GM04504 (cell line): ENCODE data around the gene FAM184B.

Source experiments
- DNase-seq: peaks from one replicate; pipeline ENCODE4 v3.0.0-alpha.2; 2012; ENCODE audit warnings: low read depth

Gene FAM184B

DNA sequence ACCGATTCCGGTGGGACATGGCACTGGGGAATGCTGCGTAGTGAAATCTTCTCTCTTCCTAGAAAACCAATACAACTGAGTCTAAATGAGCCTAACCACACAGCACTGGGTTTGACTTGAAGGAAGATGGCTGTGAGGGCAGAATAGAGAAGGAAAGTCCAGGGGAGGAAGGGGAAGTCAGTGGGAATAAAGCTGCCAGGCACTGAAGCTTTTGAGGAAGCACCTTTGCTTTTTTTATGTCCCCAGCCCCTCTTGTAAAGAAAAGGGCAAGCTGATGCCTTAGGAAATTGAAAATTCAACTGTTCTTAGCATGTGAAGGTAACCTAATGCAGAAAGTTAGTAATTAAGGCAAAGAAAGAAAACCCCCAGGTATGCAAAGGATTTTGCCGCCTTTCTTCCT is 146.4 kb downstream of the FAM184B start:
- no peak for DNase-seq

- DNase-seq, result no peak
Measured at GRCh38 chr4:17633600-17633999, 147.8 kb downstream of the FAM184B start.

GRCh38 chr4:17630228-17630627 is 151.2 kb downstream of the FAM184B start:
- DNase-seq, result no peak

DNA sequence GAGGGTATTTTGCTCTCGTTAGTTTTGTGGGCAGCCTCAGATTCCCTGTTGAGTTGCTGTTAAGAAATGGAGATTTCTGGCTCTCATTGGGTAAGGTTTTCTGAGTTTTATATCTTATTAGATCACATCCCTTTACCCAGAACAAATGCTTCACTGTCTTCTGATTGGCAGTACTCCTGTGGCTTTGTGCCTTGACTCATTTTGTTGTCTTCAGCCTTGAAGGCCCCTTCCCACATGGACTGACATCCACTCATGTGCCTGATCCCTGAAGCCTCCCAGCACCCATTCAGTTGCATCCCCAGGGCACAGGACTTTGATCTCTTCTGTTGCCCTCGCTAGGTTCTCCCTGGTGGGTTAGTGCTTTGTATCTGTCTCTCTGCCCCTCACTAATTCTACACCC is 156.6 kb downstream of the FAM184B start:
- DNase-seq, result no peak

DNA sequence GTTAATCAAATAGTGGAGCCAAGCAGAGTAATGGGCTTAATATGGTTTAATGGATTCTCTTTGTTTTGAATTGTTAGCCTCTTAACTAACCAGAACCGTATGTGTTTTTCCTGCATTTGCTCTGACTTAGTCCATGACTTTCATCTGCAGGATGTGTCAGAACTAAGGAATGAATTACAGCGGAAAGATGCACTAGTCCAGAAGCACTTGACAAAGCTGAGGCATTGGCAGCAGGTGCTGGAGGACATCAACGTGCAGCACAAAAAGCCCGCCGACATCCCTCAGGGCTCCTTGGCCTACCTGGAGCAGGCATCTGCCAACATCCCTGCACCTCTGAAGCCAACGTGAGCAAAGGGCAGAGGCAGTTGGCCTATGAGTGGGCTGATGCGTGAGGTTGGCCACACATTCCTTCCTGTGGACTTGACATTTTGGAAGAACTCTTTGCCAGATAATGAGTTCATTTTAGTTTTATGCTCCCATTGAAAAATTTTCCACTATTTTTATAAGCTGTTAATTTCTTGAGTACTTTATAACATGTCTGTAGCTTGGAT is 157.9 kb downstream of the FAM184B start:
- peak; percentile 55 for DNase-seq

DNA sequence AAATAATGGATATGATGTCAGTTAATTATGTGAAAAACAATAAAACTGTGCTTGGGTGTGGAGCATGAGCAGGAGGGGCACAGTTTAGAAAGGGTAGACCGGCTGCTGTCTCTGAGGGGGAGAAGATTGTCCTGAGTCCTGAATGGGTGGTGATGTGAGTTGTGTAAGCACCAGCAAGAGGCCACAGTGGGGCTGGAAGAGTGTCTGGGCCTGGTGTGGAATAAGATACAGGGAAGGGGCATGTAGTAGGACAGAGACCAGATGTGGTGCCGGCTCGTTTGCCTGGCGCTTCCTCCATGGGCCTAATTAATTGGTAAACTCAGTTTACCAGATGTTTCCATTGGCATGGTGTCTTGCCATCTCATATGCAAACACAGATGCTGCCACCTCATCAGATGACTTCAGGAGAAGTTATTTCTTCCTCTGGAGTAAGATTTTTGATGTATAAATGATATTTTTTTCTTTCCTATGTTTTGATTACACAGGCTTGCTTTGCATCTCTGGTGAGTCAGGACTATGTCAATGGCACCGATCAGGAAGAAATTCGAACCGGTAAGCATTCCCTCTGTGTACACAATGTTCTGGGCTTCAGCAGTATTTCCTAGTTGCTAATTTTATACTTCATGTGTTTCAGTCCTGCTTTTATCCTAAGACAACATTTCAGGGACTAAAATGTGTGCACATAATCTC is 161.9 kb downstream of the FAM184B start:
- DNase-seq, result no peak

DNA sequence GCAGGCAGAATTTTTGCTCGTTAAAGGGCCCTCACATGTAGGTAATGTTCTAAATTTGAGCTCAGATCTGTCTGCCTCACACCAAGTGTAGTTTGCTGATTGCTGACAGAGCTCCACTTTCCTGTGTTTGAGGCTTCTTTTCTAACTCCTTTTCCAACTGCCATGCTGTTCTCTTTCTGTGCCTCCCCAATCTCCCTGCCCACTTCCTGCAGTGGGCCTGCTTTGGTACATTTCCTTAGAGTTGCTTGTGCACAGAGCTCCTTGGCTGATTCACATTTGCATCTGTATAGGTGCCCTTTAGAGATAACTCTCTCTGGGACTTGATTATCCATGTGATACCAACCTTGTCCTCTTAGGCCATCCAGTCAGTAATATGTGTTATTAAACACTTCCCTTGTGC is 162.5 kb downstream of the FAM184B start:
- no peak for DNase-seq

DNA sequence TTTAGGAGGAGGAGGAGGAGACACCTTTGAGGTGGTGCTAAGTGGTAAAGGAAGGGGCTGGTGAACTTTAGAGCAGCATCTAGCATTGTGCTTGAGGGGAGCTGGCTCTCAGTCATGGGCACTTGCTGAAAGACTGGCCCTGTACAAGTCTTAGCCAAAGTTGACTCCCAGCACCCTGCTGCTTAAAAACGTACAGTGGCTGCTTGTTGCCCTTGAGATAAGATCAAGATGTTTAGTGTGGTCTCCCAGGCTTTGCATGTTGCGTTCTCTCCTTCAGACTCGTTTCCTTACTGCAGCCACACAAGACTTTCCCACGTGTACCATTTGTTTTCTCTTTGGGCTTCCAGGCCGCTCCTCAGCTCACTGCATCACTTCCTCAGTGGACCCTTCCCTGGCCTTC is 165.1 kb downstream of the FAM184B start:
- DNase-seq, result no peak

- DNase-seq, result peak; percentile 88
Measured at GRCh38 chr4:17614416-17615299, 166.8 kb downstream of the FAM184B start, which contains the start of gene MED28. TSS of gene MED28 (plus strand) at chr4:17614641. CDS start at chr4:17614655, 14 bp downstream.

- DNase-seq, result peak; percentile 58
Measured at GRCh38 chr4:17613761-17614415, 167.5 kb downstream of the FAM184B start.

- DNase-seq, result no peak
Measured at GRCh38 chr4:17605236-17605635, 176.2 kb downstream of the FAM184B start.

DNA sequence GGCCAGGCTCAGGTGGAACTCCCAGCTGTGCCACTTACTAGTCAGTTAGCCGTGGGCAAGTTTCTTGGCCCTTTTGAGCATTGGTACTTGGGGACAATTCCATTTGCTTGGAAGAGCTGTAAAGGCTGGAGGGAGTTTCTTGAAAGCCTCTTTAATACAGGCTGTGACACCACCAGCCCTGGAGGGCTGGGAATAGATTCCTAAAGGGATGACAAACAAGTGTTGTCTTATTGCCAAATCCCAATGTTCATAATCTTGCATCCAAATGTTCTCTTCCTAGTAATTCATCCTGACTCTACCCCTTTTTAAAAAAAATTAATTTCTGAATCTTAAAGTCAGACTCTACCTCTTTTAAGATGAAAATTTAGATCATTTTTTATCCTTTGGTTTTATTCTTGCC is 181.6 kb downstream of the FAM184B start:
- DNase-seq, result no peak

DNA sequence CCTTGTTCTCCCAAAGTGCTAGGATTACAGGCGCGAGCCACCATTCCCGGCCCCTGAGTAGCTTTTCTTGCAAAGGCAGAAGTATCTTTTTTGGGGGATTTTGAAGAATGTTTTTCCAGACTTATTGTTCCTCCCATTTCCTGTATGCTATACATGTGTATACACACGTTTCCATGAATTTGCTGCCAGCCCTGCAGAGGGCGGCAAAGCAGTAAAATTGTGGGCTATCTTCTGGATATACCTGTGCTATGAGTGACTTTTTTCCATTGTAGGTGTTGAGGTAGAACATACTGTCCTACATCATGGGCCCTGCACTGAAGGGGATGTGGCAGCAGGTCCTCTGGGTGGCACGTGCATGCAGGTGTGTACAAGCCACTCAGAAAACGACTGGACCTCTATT is 183.9 kb downstream of the FAM184B start:
- DNase-seq, result no peak

- DNase-seq, result no peak
Measured at GRCh38 chr4:17595471-17596005, 185.9 kb downstream of the FAM184B start.

DNA sequence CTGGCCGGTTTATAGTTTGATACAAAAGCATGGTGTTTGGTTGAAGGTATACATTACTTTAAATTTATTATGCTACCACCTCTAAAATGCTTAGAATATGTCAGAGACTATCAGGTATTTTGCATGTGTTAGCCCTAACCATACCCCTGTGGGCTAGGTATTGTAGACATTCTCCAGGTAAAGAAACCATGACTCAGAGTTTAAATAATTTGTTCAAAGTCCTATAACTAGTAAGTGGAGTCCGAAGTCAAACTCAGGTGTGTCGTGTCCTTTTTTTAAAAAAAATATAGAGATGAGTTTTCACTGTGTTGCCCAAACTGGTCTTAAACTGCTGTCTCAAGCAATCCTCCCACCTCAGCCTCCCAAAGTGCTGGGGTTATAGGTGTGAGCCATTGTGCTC is 192.1 kb downstream of the FAM184B start:
- no peak for DNase-seq

- no peak for DNase-seq
Measured at GRCh38 chr4:17587094-17587822, 194.2 kb downstream of the FAM184B start.

GRCh38 chr4:17584521-17585213 is 196.8 kb downstream of the FAM184B start:
- no peak for DNase-seq

DNA sequence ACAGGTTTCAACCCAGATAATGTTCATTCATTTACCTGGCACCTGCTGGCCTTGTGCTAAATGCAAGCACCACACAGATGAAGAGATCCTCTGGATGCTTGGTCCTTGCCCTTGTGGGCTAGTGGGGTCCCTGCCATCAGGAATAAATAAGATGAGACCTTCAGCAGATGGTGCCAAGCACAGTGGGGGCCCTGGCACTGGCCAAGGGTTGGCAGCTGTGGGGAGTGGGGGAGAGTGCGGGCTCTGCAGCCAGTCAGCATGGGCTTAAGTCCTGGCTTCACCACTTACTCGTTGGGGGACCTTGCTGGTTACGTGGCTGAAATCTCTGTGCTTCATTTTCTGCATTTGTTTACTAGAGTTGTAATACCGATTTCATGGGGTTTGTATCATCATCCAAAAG is 197.5 kb downstream of the FAM184B start:
- DNase-seq, result no peak

DNA sequence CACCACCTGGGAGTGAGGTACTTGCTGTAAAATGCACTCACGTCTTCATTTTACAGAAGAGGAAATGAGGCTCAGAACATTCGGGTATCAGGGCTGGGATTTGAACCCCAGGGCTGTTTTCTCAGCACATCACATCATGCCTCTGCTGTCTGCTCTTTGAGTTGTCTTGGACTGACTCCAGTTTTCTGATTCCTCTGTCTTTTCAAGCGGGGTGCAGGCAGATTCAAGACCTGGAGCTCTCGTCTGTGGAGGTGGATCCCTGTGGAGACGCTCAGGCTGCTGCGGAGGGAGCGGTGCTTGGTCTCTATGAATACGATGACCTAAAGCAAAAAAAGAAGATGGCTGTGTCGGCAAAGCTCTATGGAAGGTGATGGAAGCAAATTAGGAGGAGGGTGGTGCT is 198.1 kb downstream of the FAM184B start:
- no peak for DNase-seq

- no peak for DNase-seq
Measured at GRCh38 chr4:17580969-17581368, 200.5 kb downstream of the FAM184B start.
